ENCODE measurements around the gene VPS18.

GRCh38 chr15:40901053-40901443, 6.8 kb downstream of the VPS18 start:
- no peak for TF ChIP-seq CTCF (conservative IDR thresholded peaks at IDR 0.05)
- no peak for TF ChIP-seq ZFX (IDR thresholded peaks at IDR 0.05)

Data from C4-2B (cell line).